ENCODE data around the gene HMX1. TPM values are rescaled to one million over a fixed set of nuclear protein-coding genes. Genes with fewer than 3 reads are reported as not detected.

HMX1 gene
- total and polyA plus RNA-seq, 2 donors from 2014 or later, result not detected

DNA sequence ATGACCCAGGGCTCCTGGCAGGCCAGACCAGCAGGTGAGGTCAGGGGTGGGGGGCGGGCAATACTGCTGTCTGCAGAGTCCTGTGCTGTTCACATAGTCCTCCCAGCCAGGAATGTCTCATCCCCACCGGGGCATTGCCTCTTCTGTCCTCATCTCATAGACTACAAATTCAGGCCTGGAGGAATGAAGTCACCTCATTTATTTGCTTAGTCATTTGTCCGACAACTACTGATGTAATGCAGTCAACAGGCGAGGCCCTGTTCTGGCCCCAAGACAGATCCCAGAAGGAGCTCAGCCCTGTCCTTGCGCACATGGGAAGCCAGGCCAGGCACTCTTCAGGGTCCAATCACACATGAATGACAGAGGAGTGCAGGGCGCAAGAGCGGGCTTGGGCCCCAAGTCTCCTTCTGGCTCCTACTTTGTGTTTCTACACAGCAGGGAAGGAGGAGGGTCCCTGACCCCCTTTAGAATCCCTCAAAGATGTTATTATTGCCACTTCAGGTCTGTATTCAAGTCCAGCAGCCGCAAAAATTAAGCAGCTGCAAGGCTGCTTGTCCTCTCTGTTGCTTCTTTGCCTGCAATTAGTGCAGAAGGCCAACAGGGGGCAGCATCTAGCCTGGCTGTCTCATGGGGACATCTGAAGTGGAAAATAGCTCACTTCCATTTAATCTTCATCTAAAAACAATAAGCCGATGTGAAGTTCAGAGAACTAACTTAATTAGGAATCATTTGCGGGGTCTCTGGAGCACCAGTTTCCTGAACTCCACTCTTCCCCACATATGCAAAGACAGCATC, 15.2 kb upstream of the HMX1 start:
- Histone ChIP-seq H3K9ac (ENCODE audit: low read length in 3 of 3) (no peak overlapping the region), H3K4me3 (ENCODE audit: low read length in 3 of 3) (no peak overlapping the region), H3K36me3 (ENCODE audit: control insufficient read depth in 2 of 3, insufficient read depth in 3 of 3, low read length in 3 of 3) (no peaks in the 10 kb centered on the region), H3K27ac (ENCODE audit: low read depth in 2 of 2, low read length in 2 of 2) (no peak overlapping the region), H3K4me1 (ENCODE audit: control insufficient read depth in 2 of 3, insufficient read depth in 2 of 3, low read depth in 1 of 3, low read length in 3 of 3) (no peaks in the 10 kb centered on the region), H3K9me3 (ENCODE audit: control insufficient read depth in 2 of 3, insufficient read depth in 1 of 3, low read length in 3 of 3) (peaks cover 0 to 6% (median 0%) of the 10 kb centered on the region in 3 donors), H3K27me3 (ENCODE audit: control insufficient read depth, insufficient read depth, low read length) (peaks cover 38% of the 10 kb centered on the region)
- DNase-seq, result no peak
- FAIRE-seq, result no peak
- intact Hi-C loops (cut with DNase I), result no loop called here
- TF ChIP-seq, protein P1, sequence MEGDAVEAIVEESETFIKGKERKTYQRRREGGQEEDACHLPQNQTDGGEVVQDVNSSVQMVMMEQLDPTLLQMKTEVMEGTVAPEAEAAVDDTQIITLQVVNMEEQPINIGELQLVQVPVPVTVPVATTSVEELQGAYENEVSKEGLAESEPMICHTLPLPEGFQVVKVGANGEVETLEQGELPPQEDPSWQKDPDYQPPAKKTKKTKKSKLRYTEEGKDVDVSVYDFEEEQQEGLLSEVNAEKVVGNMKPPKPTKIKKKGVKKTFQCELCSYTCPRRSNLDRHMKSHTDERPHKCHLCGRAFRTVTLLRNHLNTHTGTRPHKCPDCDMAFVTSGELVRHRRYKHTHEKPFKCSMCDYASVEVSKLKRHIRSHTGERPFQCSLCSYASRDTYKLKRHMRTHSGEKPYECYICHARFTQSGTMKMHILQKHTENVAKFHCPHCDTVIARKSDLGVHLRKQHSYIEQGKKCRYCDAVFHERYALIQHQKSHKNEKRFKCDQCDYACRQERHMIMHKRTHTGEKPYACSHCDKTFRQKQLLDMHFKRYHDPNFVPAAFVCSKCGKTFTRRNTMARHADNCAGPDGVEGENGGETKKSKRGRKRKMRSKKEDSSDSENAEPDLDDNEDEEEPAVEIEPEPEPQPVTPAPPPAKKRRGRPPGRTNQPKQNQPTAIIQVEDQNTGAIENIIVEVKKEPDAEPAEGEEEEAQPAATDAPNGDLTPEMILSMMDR (IDR thresholded peaks at IDR 0.05; ENCODE audit: borderline replicate concordance, extremely low read depth, insufficient read depth), result no peak

DNA sequence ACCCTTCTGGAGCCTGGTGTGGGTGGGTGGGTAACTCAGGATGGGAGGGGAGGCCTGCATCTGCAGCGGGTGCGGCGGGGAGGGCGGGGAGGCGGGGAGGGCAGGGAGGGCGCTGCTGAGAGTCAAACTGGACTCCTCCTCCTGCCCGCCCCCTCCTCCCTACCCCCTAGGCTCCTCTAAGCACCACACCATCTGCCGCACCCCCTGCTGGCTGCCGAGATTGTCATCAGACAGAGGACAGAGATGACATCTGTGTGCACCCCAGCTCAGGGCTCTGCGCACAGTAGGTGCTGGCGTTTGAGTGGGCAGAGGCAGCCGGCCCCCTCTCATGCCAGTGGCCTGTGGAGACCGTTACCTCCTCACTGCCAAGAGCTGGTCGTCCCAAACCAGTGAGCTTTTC, 10.6 kb upstream of the HMX1 start:
- peaks cover 0 to 5% (median 0%) of the 10 kb centered on the region in 3 donors for H3K9me3 ChIP-seq (ENCODE audit: control insufficient read depth in 2 of 3, insufficient read depth in 1 of 3, low read length in 3 of 3)
- intact Hi-C loops (cut with DNase I), result no loop called here
- H3K4me1 ChIP-seq (ENCODE audit: control insufficient read depth in 2 of 3, insufficient read depth in 2 of 3, low read depth in 1 of 3, low read length in 3 of 3), result no peaks in the 10 kb centered on the region
- no peak overlapping the region for H3K27ac ChIP-seq (ENCODE audit: low read depth in 2 of 2, low read length in 2 of 2)
- H3K27me3 ChIP-seq (ENCODE audit: control insufficient read depth, insufficient read depth, low read length), result peaks cover 24% of the 10 kb centered on the region
- FAIRE-seq, result no peak
- H3K9ac ChIP-seq (ENCODE audit: low read length in 3 of 3), result no peak overlapping the region
- TF ChIP-seq, protein P1 (IDR thresholded peaks at IDR 0.05; ENCODE audit: borderline replicate concordance, extremely low read depth, insufficient read depth), result no peak
- DNase-seq, result no peak
- H3K4me3 ChIP-seq (ENCODE audit: low read length in 3 of 3), result no peak overlapping the region
- no peaks in the 10 kb centered on the region for H3K36me3 ChIP-seq (ENCODE audit: control insufficient read depth in 2 of 3, insufficient read depth in 3 of 3, low read length in 3 of 3)

DNA sequence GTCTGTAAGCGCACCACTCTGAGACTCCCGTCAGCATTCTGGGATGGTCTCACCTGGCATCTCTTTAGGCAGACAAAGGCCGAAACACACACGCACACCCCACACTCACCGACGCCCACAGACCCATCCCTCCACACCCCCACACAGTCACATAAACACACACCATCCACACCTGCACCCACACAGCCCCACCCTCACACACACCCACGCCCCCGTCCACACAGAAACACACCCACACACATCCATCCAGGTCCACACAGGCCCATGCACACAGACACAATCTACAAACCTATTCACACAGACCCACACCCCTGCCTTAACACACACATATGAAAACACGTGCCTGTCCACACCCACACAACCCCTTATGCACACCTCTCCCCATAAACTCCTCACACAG, 9.2 kb upstream of the HMX1 start:
- Histone ChIP-seq H3K4me3 (ENCODE audit: low read length in 3 of 3) (no peak overlapping the region), H3K9ac (ENCODE audit: low read length in 3 of 3) (no peak overlapping the region), H3K36me3 (ENCODE audit: control insufficient read depth in 2 of 3, insufficient read depth in 3 of 3, low read length in 3 of 3) (no peaks in the 10 kb centered on the region), H3K9me3 (ENCODE audit: control insufficient read depth in 2 of 3, insufficient read depth in 1 of 3, low read length in 3 of 3) (no peaks in the 10 kb centered on the region), H3K27me3 (ENCODE audit: control insufficient read depth, insufficient read depth, low read length) (peaks cover 32% of the 10 kb centered on the region), H3K27ac (ENCODE audit: low read depth in 2 of 2, low read length in 2 of 2) (no peak overlapping the region), H3K4me1 (ENCODE audit: control insufficient read depth in 2 of 3, insufficient read depth in 2 of 3, low read depth in 1 of 3, low read length in 3 of 3) (no peaks in the 10 kb centered on the region)
- no peak for FAIRE-seq
- TF ChIP-seq, protein P1 (IDR thresholded peaks at IDR 0.05; ENCODE audit: borderline replicate concordance, extremely low read depth, insufficient read depth), result no peak
- DNase-seq, result no peak
- intact Hi-C loops (cut with DNase I), result no loop called here

Measured in kidney (tissue), 14 donors.